Measurements from ENCODE around the gene ZBTB7C.

Gene ZBTB7C

GRCh38 chr18:47995654-47996053 is 413.5 kb downstream of the ZBTB7C start:
- no peak overlapping the region for H3K4me3 ChIP-seq (ENCODE audit: low read depth, low read length)
- no peak for TF ChIP-seq CTCF (IDR thresholded peaks at IDR 0.05; ENCODE audit: control insufficient read depth, extremely low read depth, insufficient read depth)
- no peak for DNase-seq (ENCODE audit: low read depth)

DNA sequence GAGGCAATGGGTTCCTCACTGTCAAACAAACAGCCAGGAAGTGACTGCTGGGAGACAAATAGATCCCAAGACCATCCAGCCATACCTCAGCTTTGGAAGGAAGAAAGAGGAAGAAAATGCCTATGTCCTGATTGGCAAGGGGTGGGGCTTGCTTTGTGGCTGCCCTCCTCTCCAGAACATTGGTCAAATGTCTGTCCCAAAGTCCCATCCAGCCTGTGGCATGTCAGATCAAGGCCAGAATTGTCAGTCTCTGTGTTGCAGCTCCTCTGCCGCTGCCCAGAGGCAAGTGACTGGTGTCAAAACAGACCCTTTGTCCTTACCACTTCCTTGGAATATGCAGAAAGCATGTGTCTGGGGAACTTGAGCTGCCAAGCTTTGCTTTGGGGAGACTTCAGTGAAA is 415.8 kb downstream of the ZBTB7C start:
- no peak overlapping the region for H3K4me3 ChIP-seq (ENCODE audit: low read depth, low read length)
- no peak for TF ChIP-seq CTCF (IDR thresholded peaks at IDR 0.05; ENCODE audit: control insufficient read depth, extremely low read depth, insufficient read depth)
- no peak for DNase-seq (ENCODE audit: low read depth)

DNA sequence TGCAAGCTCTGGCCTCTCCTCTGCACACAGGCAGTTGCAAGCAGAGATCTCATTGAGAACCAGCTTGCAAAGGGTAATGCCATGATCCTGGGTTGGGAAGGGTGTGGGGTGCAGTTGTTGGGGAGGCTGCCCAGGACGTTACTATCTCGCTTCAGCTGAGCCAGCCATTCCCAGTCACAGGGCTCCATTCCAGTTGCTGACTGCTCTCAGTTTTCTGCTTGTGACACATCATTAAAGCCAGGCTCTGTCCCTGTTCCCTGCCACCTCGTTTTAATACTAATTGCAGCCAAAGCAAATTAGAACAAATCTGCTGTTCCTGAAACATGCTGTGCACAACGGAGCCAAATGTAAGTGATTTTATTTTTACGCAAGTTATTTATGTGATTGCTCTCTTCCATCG is 416.2 kb downstream of the ZBTB7C start:
- no peak for DNase-seq (ENCODE audit: low read depth)
- TF ChIP-seq CTCF (IDR thresholded peaks at IDR 0.05; ENCODE audit: control insufficient read depth, extremely low read depth, insufficient read depth), result no peak
- no peak overlapping the region for H3K4me3 ChIP-seq (ENCODE audit: low read depth, low read length)

GRCh38 chr18:47992266-47992665 is 416.9 kb downstream of the ZBTB7C start:
- H3K4me3 ChIP-seq (ENCODE audit: low read depth, low read length), result no peak overlapping the region
- DNase-seq (ENCODE audit: low read depth), result no peak
- no peak for TF ChIP-seq CTCF (IDR thresholded peaks at IDR 0.05; ENCODE audit: control insufficient read depth, extremely low read depth, insufficient read depth)

- no peak overlapping the region for H3K4me3 ChIP-seq (ENCODE audit: low read depth, low read length)
- no peak for TF ChIP-seq CTCF (IDR thresholded peaks at IDR 0.05; ENCODE audit: control insufficient read depth, extremely low read depth, insufficient read depth)
- no peak for DNase-seq (ENCODE audit: low read depth)
Measured at GRCh38 chr18:47990981-47991380, 418.2 kb downstream of the ZBTB7C start.

- no peak for DNase-seq (ENCODE audit: low read depth)
- no peak for TF ChIP-seq CTCF (IDR thresholded peaks at IDR 0.05; ENCODE audit: control insufficient read depth, extremely low read depth, insufficient read depth)
- no peak overlapping the region for H3K4me3 ChIP-seq (ENCODE audit: low read depth, low read length)
Measured at GRCh38 chr18:47987388-47987699, 421.8 kb downstream of the ZBTB7C start.

- no peak for TF ChIP-seq CTCF (IDR thresholded peaks at IDR 0.05; ENCODE audit: control insufficient read depth, extremely low read depth, insufficient read depth)
Measured at GRCh38 chr18:47986620-47987387, 422.4 kb downstream of the ZBTB7C start.

More at GRCh38 chr18:47986620-47987387, 422.4 kb downstream of the ZBTB7C start:
- no peak overlapping the region for H3K4me3 ChIP-seq (ENCODE audit: low read depth, low read length)
- DNase-seq (ENCODE audit: low read depth), result no peak

All from LNCaP clone FGC (cell line).